Upper lobe of right lung (tissue), 1 donor: ENCODE results near the gene RASGRF2. TPM values are rescaled to one million over a fixed set of nuclear protein-coding genes. Genes with fewer than 3 reads are reported as not detected.
A peak's percentile ranks its signal among the peaks of the same experiment; 100 is the strongest.
"Not testable (repeated sequence)": the region's sequence is repeated elsewhere in the genome, so short reads cannot be mapped to it uniquely, and the experiment has no call there.

Source experiments
- ATAC-seq: fragments of 200-7000 bp; cut with Tn5 transposase; one replicate; pipeline ENCODE4 v1.9.1; 2020; ENCODE audit warnings: mild to moderate bottlenecking, moderate library complexity
- DNase-seq: peaks from one replicate; pipeline ENCODE4 v3.0.0-alpha.2; 2020
- H3K27ac ChIP-seq: fragments of 200-600 bp; one replicate; pipeline ENCODE4 v1.8.0; 2022
- H3K27me3 ChIP-seq: fragments of 200-600 bp; one replicate; pipeline ENCODE4 v1.8.0; 2022; ENCODE audit warnings: mild to moderate bottlenecking
- H3K36me3 ChIP-seq: fragments of 200-600 bp; one replicate; pipeline ENCODE4 v1.8.0; 2022
- H3K4me1 ChIP-seq: fragments of 200-600 bp; one replicate; pipeline ENCODE4 v1.8.0; 2022
- H3K4me3 ChIP-seq: fragments of 200-600 bp; one replicate; pipeline ENCODE4 v1.8.0; 2022; ENCODE audit warnings: mild to moderate bottlenecking
- H3K9me3 ChIP-seq: fragments of 200-600 bp; one replicate; pipeline ENCODE4 v1.8.0; 2022
- CTCF ChIP-seq: fragments of 200-600 bp; IDR thresholded peaks from one replicate; pipeline ENCODE4 v1.8.0; 2022; ENCODE audit warnings: antibody characterized with exemption
- intact Hi-C: fragments of 100-400 bp; cut with DNase I; formaldehyde crosslinking; loops from one replicate; pipeline ENCODE4 v1.11.0; 2022
- total RNA-seq: library from RNA; stranded (reverse); fragmentation: NEBNext Ultra II Directional; extraction: Animal tissue kit (Norgen Biotek cat#: 25700); gene quantifications from one replicate; pipeline ENCODE4 v1.2.1, GENCODE V29; 2021
- donor health status: DM: no; HTN: yes; CAD: no; lungs with severe emphysema.

RASGRF2 gene
- total RNA-seq, 1 donor from 2014 or later: 5.4 TPM

DNA sequence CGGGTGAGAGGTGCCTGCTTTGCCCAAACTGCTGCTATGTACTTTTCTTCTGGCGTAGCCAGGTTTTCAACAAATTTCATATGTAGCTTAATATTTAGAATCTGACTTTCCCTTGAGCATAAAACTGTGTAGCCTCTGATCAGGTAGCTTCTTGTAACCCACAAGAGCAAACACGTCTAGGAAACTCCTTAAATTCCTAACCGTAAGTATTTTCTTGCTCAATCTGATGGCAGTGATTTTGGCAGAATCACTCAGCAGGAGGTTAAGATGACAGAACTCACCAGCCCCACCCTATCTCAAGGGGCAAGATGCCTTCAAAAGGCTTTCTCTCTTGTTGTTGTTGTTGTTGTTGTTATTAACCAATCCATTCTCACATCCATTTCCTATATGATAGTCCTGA, 293.7 kb downstream of the RASGRF2 start:
- no peak for ATAC-seq
- H3K4me1 ChIP-seq: no peaks in the 10 kb centered on the region
- H3K27me3 ChIP-seq: no peaks in the 10 kb centered on the region
- H3K9me3 ChIP-seq: no peaks in the 10 kb centered on the region
- TF ChIP-seq CTCF: no peak
- no peaks in the 10 kb centered on the region for H3K36me3 ChIP-seq
- no peak overlapping the region for H3K27ac ChIP-seq
- intact Hi-C loops: no loop called here
- no peak overlapping the region for H3K4me3 ChIP-seq
- DNase-seq: no peak

GRCh38 chr5:81254886-81255559, 294.9 kb downstream of the RASGRF2 start:
- no peaks in the 10 kb centered on the region for H3K36me3 ChIP-seq
- intact Hi-C loops: no loop called here
- no peaks in the 10 kb centered on the region for H3K4me1 ChIP-seq
- H3K4me3 ChIP-seq: no peak overlapping the region
- H3K27ac ChIP-seq: no peak overlapping the region
- H3K27me3 ChIP-seq: no peaks in the 10 kb centered on the region
- ATAC-seq (peak; percentile 10), DNase-seq (no peak)
- H3K9me3 ChIP-seq: no peaks in the 10 kb centered on the region
- no peak for TF ChIP-seq CTCF

DNA sequence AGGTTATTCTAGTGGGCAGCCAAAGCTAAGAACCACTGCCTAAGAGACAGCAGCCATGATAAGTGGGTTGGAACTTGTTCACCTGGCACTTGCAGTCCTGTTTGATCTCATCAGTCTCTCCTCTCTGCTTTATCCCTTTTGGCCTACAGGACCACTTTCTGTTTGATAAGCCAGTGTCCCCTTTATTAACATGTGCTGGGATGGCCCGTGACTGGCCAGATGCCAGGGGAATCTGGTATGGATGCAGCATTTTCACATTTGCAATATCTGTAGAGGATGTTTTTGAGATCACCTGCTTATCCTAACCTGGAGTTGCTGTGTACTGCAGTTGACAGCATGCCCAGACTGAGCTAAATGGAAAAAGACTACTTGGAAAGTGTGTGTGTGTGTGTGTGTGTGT, 296.6 kb downstream of the RASGRF2 start:
- no peak for ATAC-seq
- no peaks in the 10 kb centered on the region for H3K4me1 ChIP-seq
- no peak for DNase-seq
- H3K9me3 ChIP-seq: no peaks in the 10 kb centered on the region
- H3K36me3 ChIP-seq: no peaks in the 10 kb centered on the region
- intact Hi-C loops: no loop called here
- H3K4me3 ChIP-seq: no peak overlapping the region
- no peak overlapping the region for H3K27ac ChIP-seq
- TF ChIP-seq CTCF: no peak
- H3K27me3 ChIP-seq: no peaks in the 10 kb centered on the region

- intact Hi-C loops: not testable (repeated sequence)
These were observed 302.6 kb downstream of the RASGRF2 start for GRCh38 chr5:81262796-81263195.

DNA sequence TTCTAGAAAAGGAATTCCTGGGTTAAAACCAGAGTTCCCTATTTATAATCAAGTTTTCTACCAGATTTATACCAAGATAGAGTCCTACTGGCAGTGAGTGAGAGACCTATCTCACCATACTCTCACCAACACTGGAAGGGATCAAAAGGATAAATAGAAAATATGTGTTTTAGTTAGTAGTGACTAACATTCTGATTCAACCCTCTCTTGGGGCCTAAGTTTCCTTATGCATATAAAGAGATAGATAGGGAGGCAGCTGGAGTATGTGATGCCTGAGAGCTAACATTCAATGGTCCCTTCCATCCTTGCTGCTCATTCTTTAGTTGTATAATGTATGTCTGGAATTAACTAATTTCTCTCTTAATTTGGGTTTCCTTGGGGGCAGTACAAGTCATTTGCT, 304.9 kb downstream of the RASGRF2 start:
- intact Hi-C loops: no loop called here
- no peak for DNase-seq
- H3K27me3 ChIP-seq: no peaks in the 10 kb centered on the region
- H3K36me3 ChIP-seq: no peaks in the 10 kb centered on the region
- H3K4me1 ChIP-seq: no peaks in the 10 kb centered on the region
- H3K4me3 ChIP-seq: no peak overlapping the region
- no peak for TF ChIP-seq CTCF
- no peak overlapping the region for H3K27ac ChIP-seq
- no peak for ATAC-seq
- H3K9me3 ChIP-seq: no peaks in the 10 kb centered on the region

More at GRCh38 chr5:81262796-81263195, 302.6 kb downstream of the RASGRF2 start:
- H3K27ac ChIP-seq, H3K4me3 ChIP-seq, DNase-seq, H3K9me3 ChIP-seq, H3K27me3 ChIP-seq, H3K4me1 ChIP-seq, H3K36me3 ChIP-seq, ATAC-seq: not testable (repeated sequence)

GRCh38 chr5:81268521-81269196, 308.5 kb downstream of the RASGRF2 start:
- intact Hi-C loops: no loop called here
- ATAC-seq: peak; percentile 39
- H3K27ac ChIP-seq: no peak overlapping the region

More at GRCh38 chr5:81268521-81269196, 308.5 kb downstream of the RASGRF2 start:
- Histone ChIP-seq H3K36me3 (no peaks in the 10 kb centered on the region), H3K27me3 (no peaks in the 10 kb centered on the region), H3K9me3 (no peaks in the 10 kb centered on the region), H3K4me1 (no peaks in the 10 kb centered on the region), H3K4me3 (no peak overlapping the region)
- no peak for TF ChIP-seq CTCF
- no peak for DNase-seq
